ENCODE results near the gene LRRC34.

Gene LRRC34

DNA sequence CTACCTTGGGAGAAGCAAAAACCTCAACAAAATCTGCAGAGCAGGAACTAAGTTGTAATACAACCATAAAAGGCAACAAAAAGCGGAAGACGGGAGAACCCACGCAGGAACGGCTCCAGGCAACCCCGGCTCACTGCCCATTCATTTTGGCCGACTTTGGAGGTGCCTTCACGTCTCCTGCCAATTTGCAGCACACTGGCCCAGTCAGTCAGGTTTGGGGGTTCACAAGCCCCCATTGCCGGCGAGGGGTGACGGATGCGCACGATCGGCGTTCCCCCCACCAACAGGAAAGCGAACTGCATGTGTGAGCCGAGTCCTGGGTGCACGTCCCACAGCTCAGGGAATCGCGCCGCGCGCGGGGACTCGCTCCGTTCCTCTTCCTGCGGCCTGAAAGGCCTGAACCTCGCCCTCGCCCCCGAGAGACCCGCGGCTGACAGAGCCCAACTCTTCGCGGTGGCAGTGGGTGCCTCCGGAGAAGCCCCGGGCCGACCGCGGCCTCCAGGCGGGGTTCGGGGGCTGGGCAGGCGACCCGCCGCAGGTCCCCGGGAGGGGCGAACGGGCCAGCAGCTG is 48.3 kb downstream of the LRRC34 start:
- no peak for TF ChIP-seq CTCF (IDR thresholded peaks at IDR 0.05; ENCODE audit: extremely low read depth, missing control alignments)
- peak; percentile 78 for DNase-seq (ENCODE audit: low spot score)

- DNase-seq (ENCODE audit: low spot score): no peak
- TF ChIP-seq CTCF (IDR thresholded peaks at IDR 0.05; ENCODE audit: extremely low read depth, missing control alignments): no peak
These were observed 52.2 kb downstream of the LRRC34 start for GRCh38 chr3:169760479-169760878.

DNA sequence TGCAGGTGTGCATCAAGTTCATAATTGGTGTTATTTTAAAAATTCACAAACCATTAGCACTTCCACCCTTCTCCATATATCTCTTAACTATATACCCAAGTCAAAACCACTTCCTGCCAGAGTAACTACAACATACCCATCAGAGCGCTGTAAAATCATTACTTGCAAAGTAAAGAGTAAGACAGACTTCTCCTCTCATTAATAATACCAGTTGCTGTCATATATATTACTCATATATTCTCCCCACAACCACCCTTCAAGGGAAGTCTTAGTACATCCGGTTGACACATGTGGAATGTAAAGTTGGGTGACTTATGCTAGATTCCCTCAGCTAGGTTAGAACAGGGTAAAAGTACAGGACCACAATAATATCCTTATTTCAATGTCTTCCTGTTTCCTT is 53.4 kb downstream of the LRRC34 start:
- no peak for DNase-seq (ENCODE audit: low spot score)
- TF ChIP-seq CTCF (IDR thresholded peaks at IDR 0.05; ENCODE audit: extremely low read depth, missing control alignments): no peak

DNA sequence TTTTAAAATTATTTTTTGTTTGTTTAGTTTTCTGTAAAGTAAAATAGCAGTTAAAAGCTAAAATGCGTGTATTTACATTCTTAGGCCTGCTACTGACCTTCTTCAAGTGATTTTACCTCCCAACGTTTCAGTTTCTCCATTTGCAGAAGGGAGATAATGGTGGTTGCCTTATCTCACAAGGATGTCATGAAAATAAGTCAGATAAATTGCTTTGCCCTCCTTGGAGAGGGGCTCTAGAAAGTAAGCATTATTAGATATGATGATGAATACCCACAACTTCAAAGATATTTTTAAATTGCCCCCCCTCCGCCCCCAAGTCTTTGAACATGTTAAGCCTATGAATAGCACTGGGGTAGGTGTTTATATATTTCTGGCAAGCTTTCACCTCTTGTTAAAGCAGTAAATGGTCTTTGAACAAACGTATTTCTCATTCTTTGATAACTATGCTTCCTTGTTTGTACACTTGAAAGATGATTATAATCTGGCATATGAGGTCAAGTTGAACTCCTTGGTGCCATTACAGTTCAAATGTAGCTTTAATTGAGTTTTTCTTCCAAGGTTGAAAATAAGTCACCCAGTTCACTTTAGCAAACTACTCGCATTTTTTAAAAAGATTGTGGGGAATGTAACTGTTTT is 54.2 kb downstream of the LRRC34 start:
- no peak for DNase-seq (ENCODE audit: low spot score)
- TF ChIP-seq CTCF (IDR thresholded peaks at IDR 0.05; ENCODE audit: extremely low read depth, missing control alignments): no peak

DNA sequence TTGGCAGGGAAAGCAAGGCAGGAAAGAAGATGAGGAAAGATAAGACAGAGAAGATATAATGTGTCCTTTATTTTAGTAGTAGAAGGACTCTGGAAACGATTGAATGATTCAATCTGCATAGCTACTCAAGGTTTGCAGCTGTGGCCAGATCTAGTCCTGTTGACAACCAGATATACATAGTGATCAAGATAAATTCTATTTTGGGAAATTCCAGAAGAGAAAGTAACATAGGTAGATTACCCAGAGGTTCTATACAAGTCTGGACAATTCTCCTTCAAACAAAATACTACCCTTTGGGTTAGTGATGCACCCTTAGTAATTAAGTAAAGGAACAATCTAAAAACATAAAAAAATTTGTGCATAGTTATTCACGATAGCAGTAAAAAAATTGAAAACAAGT is 57.2 kb downstream of the LRRC34 start:
- no peak for DNase-seq (ENCODE audit: low spot score)
- no peak for TF ChIP-seq CTCF (IDR thresholded peaks at IDR 0.05; ENCODE audit: extremely low read depth, missing control alignments)

DNA sequence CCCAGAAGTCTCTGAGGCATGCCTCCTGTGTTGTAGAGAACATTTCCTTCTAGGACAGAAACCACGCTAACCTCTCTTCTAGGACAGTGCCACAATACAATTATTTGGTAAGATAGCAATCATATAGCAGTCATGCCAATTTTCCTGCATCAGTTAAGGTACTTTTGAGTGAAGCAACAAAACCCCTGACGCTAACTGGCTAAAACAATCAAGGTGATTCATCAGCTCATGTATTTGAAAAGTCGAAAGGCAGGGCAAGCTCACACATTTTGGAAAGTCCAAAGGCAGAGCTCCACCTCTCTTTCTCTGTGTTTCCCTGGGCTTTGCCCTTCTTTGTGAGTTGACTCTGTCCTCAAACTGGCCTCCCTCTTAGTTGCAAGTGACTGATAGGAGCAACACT is 58.0 kb downstream of the LRRC34 start:
- DNase-seq (ENCODE audit: low spot score): no peak
- no peak for TF ChIP-seq CTCF (IDR thresholded peaks at IDR 0.05; ENCODE audit: extremely low read depth, missing control alignments)

DNA sequence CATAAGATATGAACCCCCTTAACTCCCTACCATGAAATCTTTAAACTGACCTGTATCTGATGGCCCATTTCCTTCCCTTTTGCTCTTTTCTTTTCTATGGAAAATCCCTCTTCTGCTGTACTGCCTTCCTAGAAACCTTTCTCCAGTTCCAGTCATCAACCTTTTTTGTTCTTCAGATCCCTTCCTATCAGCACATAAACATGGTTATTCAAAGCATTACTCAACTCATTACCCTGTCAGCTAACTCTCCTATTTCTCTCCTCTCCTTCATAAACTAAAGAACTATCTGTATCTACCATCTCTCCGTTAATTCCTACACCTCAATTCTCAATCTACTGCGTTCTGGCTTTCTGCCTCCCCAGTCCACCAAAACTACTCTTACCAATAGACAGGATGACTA is 60.8 kb downstream of the LRRC34 start:
- DNase-seq (ENCODE audit: low spot score): no peak
- no peak for TF ChIP-seq CTCF (IDR thresholded peaks at IDR 0.05; ENCODE audit: extremely low read depth, missing control alignments)
